Activated T-cell treated with anti-CD3 and anti-CD28 coated beads, Interleukin-2, amount 50 U/mL, for 24 hours (primary cell): ENCODE results near the gene SULF2.

Experiments used
- DNase-seq: peaks from one replicate; pipeline ENCODE4 v3.0.0-alpha.2; 2020
- H3K27ac Mint-ChIP-seq: 2 replicates; pipeline ENCODE4 v1.8.0; 2020; ENCODE audit warnings: mild to moderate bottlenecking, mixed read lengths
- H3K27me3 Mint-ChIP-seq: 2 replicates; pipeline ENCODE4 v1.8.0; 2020; ENCODE audit warnings: mixed read lengths
- H3K36me3 Mint-ChIP-seq: 2 replicates; pipeline ENCODE4 v1.8.0; 2020; ENCODE audit warnings: low read depth, mixed read lengths
- H3K4me1 Mint-ChIP-seq: 2 replicates; pipeline ENCODE4 v1.8.0; 2020; ENCODE audit warnings: low read depth, mixed read lengths
- H3K4me3 Mint-ChIP-seq: 2 replicates; pipeline ENCODE4 v1.8.0; 2020; ENCODE audit warnings: mild to moderate bottlenecking, moderate library complexity, mixed read lengths
- H3K9me3 Mint-ChIP-seq: 2 replicates; pipeline ENCODE4 v1.8.0; 2020; ENCODE audit warnings: mixed read lengths

Gene SULF2

GRCh38 chr20:47627540-47627939, 157.7 kb downstream of the SULF2 start:
- DNase-seq = no peak
- Mint-ChIP-seq H3K4me1 (peaks cover 15% of the 10 kb centered on the region), H3K27ac (peak overlapping the region; percentile 2), H3K27me3 (no peaks in the 10 kb centered on the region), H3K36me3 (peaks cover 95% of the 10 kb centered on the region), H3K9me3 (no peaks in the 10 kb centered on the region), H3K4me3 (no peak overlapping the region)

DNA sequence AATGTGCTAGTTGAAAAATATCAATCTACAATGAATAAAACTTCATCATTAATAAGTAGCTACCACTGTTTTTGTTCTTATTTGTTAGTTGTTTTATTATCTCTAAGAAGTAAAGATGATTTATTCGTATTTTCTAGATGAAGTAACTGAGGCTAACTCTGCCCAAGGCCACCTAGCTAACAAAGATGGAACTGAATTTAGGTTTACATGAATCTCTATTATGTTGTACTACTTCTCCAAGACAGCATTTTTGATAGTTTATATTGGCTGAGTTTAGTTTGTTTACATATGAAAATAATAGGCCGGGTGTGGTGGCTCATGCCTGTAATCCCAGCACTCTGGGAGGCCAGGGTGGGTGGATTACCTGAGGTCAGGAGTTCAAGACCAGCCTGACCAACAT, 162.1 kb downstream of the SULF2 start:
- Mint-ChIP-seq H3K27ac (peak overlapping the region; percentile 37), H3K4me1 (peaks cover 34% of the 10 kb centered on the region), H3K4me3 (no peak overlapping the region), H3K9me3 (no peaks in the 10 kb centered on the region), H3K27me3 (no peaks in the 10 kb centered on the region), H3K36me3 (peaks cover 83% of the 10 kb centered on the region)
- DNase-seq = no peak

GRCh38 chr20:47622118-47622665, 163.1 kb downstream of the SULF2 start:
- DNase-seq = no peak
- peaks cover 80% of the 10 kb centered on the region for H3K36me3 Mint-ChIP-seq
- H3K27me3 Mint-ChIP-seq = no peaks in the 10 kb centered on the region
- H3K27ac Mint-ChIP-seq = peak overlapping the region; percentile 82
- no peak overlapping the region for H3K4me3 Mint-ChIP-seq
- H3K4me1 Mint-ChIP-seq = peaks cover 41% of the 10 kb centered on the region
- H3K9me3 Mint-ChIP-seq = no peaks in the 10 kb centered on the region

GRCh38 chr20:47620808-47621805, 164.2 kb downstream of the SULF2 start:
- DNase-seq = no peak
- no peaks in the 10 kb centered on the region for H3K27me3 Mint-ChIP-seq

GRCh38 chr20:47618479-47618878, 166.8 kb downstream of the SULF2 start:
- DNase-seq = no peak
- Mint-ChIP-seq H3K27me3 (no peaks in the 10 kb centered on the region), H3K27ac (peak overlapping the region; percentile 61), H3K4me1 (peaks cover 53% of the 10 kb centered on the region), H3K36me3 (peaks cover 70% of the 10 kb centered on the region), H3K9me3 (no peaks in the 10 kb centered on the region), H3K4me3 (no peak overlapping the region)

More at GRCh38 chr20:47620808-47621805, 164.2 kb downstream of the SULF2 start:
- no peak overlapping the region for H3K4me3 Mint-ChIP-seq
- peaks cover 78% of the 10 kb centered on the region for H3K36me3 Mint-ChIP-seq
- H3K9me3 Mint-ChIP-seq = no peaks in the 10 kb centered on the region
- peaks cover 46% of the 10 kb centered on the region for H3K4me1 Mint-ChIP-seq
- H3K27ac Mint-ChIP-seq = peak overlapping the region; percentile 66

DNA sequence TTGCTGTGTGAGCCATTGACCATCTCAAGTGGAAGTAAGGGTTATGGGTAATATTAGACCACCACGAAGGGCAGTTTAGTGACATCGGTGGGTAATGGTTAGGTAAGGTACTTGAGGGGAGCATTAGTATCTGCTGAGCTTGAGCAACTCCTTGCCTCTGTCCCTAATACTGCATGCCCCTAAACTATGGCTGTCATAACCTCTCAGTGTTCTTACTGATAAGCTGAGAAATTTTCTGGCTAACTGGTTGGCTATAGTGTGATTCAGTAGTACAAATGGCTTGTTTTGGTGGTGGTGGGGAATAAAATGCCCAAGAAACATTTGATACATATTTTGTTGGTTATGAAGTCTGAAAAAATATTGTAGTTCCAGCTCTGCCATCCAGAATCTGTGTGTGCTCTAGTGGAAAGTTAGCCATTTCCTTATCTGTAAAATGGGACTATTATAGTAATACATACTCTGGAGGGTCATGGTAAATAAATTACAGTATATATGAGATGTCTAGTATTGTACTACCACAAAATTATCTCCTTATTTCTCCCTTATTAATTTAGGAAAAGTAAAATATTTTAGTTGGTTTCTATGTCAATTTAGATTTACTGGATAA, 170.5 kb downstream of the SULF2 start:
- no peak for DNase-seq
- H3K4me3 Mint-ChIP-seq = no peak overlapping the region
- H3K36me3 Mint-ChIP-seq = peaks cover 65% of the 10 kb centered on the region
- H3K27me3 Mint-ChIP-seq = no peaks in the 10 kb centered on the region
- peak overlapping the region; percentile 86 for H3K27ac Mint-ChIP-seq
- H3K9me3 Mint-ChIP-seq = no peaks in the 10 kb centered on the region
- H3K4me1 Mint-ChIP-seq = peaks cover 71% of the 10 kb centered on the region

- no peaks in the 10 kb centered on the region for H3K27me3 Mint-ChIP-seq
- no peak overlapping the region for H3K4me3 Mint-ChIP-seq
- H3K4me1 Mint-ChIP-seq = peaks cover 83% of the 10 kb centered on the region
- no peaks in the 10 kb centered on the region for H3K9me3 Mint-ChIP-seq
- H3K27ac Mint-ChIP-seq = peak overlapping the region; percentile 97
- H3K36me3 Mint-ChIP-seq = peaks cover 74% of the 10 kb centered on the region
- DNase-seq = no peak
Measured at GRCh38 chr20:47612670-47613069, 172.6 kb downstream of the SULF2 start.

DNA sequence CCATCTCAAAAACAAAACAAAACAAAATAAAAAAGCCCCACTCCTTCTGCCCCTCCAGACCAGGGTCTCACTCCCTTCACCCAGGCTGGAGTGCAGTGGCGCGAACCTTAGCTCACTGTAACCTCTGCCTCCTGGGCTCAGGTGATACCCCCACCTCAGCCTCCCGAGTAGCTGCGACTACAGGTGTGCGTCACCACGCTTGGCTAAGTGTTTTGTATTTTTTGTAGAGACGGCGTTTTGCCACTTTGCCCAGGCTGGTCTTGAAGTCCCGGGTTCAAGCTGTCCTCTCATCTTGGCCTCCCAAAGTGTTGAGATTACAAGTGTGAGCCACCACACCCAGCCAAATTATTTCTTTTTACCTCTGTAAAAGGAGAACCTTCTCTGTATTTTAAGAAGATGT, 173.5 kb downstream of the SULF2 start:
- Mint-ChIP-seq H3K4me3 (no peak overlapping the region), H3K4me1 (peaks cover 84% of the 10 kb centered on the region), H3K36me3 (peaks cover 69% of the 10 kb centered on the region), H3K27ac (peak overlapping the region; percentile 97), H3K9me3 (no peaks in the 10 kb centered on the region), H3K27me3 (no peaks in the 10 kb centered on the region)
- no peak for DNase-seq

DNA sequence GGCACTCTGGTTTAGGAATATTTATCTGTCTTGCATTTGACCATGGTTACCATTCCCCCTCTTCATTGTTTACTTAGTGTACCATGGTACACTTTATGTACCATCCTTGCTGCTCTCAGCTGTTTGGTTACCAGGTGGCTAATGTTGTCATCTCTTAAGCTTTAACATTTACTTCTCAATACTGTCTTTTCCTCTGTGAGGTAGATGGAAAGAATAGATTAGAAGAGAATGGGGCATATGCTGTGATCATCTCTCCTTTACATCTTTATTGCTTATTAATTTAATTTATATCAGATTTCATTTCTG, 174.4 kb downstream of the SULF2 start:
- Mint-ChIP-seq H3K27ac (peak overlapping the region; percentile 97), H3K9me3 (no peaks in the 10 kb centered on the region), H3K4me3 (peak overlapping the region; percentile 69), H3K4me1 (peaks cover 86% of the 10 kb centered on the region), H3K36me3 (peaks cover 71% of the 10 kb centered on the region), H3K27me3 (no peaks in the 10 kb centered on the region)
- DNase-seq = no peak

DNA sequence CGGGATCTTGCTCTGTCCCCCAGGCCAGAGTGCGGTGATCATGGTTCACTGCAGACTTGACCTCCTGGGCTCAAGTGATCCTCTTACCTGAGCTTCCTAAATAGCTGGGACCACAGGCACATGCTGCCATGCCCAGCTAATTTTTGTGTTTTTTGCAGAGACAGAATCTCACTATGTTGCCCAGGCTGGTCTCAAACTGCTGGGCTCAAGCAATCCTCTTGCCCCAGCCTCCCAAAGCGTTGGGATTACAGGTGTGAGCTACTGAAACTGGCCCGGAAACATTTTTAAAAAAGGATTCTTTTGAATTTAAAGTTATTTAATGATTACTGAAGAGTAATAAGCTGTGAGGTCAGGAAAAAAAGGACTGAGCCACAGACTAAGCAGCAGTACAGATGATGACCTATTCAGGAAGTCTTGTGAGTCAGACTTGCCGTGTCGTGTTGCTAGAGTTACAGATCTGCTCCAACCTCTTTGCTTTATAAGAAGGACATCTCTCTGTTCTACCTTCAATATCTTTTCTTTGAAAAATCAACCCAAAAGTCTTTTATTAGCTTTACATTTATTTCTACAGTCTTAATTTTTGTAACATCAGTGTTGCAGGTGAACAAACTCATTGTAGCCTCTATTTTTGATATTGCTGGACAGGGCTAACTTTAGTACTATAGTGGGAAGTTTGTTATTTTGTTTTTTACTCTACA, 174.9 kb downstream of the SULF2 start:
- DNase-seq = peak; percentile 61
- Mint-ChIP-seq H3K4me1 (peaks cover 91% of the 10 kb centered on the region), H3K36me3 (peaks cover 73% of the 10 kb centered on the region), H3K4me3 (peak overlapping the region; percentile 69), H3K27me3 (no peaks in the 10 kb centered on the region), H3K9me3 (no peaks in the 10 kb centered on the region), H3K27ac (peak overlapping the region; percentile 97)

- Mint-ChIP-seq H3K4me3 (peak overlapping the region; percentile 18), H3K27ac (peak overlapping the region; percentile 92), H3K9me3 (no peaks in the 10 kb centered on the region), H3K4me1 (peaks cover 90% of the 10 kb centered on the region), H3K27me3 (no peaks in the 10 kb centered on the region), H3K36me3 (peaks cover 69% of the 10 kb centered on the region)
- DNase-seq = no peak
Measured at GRCh38 chr20:47609001-47609400, 176.3 kb downstream of the SULF2 start.
